ENCODE results near the gene CDH22.

CDH22 gene

DNA sequence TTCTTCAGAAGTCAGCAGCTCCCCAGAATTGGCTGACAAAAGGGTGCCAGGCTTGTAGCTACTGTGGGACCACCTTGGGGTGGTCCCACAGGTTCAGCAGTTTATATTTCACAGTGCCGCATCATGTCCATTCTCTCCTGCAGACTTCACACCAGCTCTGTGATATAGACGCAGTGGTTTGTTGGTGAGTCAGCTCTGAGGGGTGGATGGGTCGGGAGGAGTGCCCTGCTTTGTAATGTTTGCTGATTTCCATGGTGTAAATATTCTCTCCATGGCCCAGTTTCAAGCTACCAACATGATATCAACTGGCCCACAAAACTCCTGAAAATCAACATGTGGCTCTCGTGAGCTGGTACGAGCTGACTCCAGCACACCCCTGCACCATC is 78.2 kb downstream of the CDH22 start:
- no peak for TF ChIP-seq CTCF (IDR thresholded peaks at IDR 0.05; ENCODE audit: insufficient read depth, missing control alignments)
- FAIRE-seq: no peak
- no peak for DNase-seq (ENCODE audit: insufficient read length, low spot score)

- no peak for TF ChIP-seq CTCF (IDR thresholded peaks at IDR 0.05; ENCODE audit: insufficient read depth, missing control alignments)
- DNase-seq (ENCODE audit: insufficient read length, low spot score): no peak
- no peak for FAIRE-seq
Measured at GRCh38 chr20:46229478-46230105, 78.7 kb downstream of the CDH22 start.

GRCh38 chr20:46228670-46229069 is 79.6 kb downstream of the CDH22 start:
- FAIRE-seq: no peak
- TF ChIP-seq CTCF (IDR thresholded peaks at IDR 0.05; ENCODE audit: insufficient read depth, missing control alignments): no peak

DNA sequence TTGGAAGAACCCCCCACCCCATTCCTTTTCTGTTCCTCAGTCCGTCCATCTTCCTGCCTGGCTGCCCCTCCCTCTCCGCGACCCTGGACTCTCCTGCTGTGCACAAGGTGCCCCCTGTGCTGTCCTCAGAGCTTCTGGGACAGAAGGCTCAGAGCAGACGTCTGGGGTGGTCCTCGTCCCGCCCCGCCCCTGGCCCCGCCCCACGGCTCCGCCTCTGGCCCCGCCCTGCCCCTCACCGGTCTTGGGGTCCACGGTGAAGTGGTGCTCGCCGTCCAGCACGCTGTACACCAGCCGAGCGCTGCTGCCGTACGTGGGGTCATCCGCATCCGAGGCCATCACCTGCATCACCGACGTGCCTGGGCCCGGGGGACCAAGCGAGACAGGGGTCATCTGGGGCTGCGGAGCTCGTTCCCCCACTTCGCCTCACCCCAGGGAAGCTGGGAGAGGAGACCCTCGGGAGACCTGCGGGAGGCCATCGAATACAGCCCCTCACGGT is 81.0 kb downstream of the CDH22 start:
- no peak for TF ChIP-seq CTCF (IDR thresholded peaks at IDR 0.05; ENCODE audit: insufficient read depth, missing control alignments)
- no peak for FAIRE-seq
- DNase-seq (ENCODE audit: insufficient read length, low spot score): no peak

More at GRCh38 chr20:46228670-46229069, 79.6 kb downstream of the CDH22 start:
- DNase-seq (ENCODE audit: insufficient read length, low spot score): no peak

DNA sequence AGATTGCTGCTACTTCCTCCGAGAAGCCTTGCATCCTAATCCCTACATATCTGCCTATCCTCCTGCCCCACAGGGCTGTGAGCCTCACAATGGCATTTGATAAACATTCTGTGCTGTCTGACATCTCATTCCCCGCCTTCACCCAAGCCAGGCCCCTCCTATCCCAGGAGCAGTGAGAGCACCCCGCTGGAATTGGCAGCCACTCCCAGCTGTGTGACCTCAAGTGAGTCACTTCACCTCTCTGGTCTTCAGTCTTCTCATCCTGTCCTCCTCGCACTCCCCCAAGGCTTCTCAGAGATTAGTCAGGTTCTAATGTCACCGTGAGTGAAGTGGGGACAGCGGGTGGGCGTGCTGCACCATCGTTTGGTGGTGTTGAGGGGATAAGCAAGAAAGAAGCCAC is 81.7 kb downstream of the CDH22 start:
- DNase-seq (ENCODE audit: insufficient read length, low spot score) (no peak), FAIRE-seq (no peak)
- TF ChIP-seq CTCF (IDR thresholded peaks at IDR 0.05; ENCODE audit: insufficient read depth, missing control alignments): no peak

DNA sequence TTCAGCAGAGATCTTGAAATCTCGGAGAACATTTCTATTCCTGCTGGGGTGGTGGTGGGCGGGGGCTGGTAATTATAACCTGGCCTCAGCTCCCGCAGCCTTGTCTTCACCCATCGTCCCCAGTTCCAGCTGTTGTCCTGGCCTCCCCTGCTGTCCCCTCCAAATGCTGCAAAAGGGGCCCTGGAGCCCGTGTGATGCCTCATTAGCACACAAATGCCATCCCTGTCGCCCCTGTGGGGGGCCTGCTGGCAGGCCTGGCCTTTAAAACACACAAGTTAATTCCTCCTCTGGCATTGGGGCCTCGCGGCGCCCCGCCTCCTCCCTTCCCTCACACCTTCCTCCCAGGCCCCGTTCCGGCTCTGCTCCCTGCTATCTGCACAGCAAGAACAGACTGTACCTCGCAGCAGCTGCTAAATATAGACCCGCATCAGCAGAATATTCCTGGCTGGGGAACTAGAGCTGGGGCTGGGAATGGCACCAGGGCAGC is 85.7 kb downstream of the CDH22 start:
- FAIRE-seq (no peak), DNase-seq (ENCODE audit: insufficient read length, low spot score) (no peak)
- TF ChIP-seq CTCF (IDR thresholded peaks at IDR 0.05; ENCODE audit: insufficient read depth, missing control alignments): no peak

DNA sequence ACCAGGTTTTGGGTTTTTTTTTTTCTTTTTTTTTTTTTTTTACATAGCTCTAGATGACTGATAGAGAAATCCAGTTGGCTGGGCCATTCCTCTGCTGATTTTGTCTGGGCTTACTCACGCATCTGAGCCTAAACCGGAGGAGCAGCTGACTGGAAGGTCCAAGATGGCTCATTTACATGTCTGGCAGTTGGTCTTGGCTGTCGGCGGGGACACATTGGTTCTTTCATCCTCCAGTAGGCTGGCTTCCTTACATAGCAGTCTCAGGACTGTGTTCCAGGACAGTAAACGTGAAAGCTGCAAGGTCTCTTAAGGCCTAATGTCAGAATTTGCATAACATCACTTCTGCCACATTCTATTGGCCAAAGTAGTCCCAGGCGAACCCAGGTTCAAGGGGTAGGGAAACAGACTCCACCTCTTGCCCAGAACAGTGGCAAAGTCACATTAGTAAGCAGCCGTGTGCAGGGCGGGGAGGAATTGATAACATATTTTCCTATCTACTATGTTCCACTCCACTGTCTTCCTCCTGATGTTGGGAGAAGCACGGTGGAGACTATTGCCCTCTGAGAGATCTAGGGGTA is 87.0 kb downstream of the CDH22 start:
- DNase-seq (ENCODE audit: insufficient read length, low spot score): no peak
- TF ChIP-seq CTCF (IDR thresholded peaks at IDR 0.05; ENCODE audit: insufficient read depth, missing control alignments): no peak
- no peak for FAIRE-seq
